Breast epithelium (tissue), 4 donors: Measurements from ENCODE around the gene NSG2. TPM values are rescaled to one million over a fixed set of nuclear protein-coding genes. Genes with fewer than 3 reads are reported as not detected.
"Not testable (repeated sequence)": the region's sequence is repeated elsewhere in the genome, so short reads cannot be mapped to it uniquely, and the experiment has no call there.

Source experiments
- DNase-seq, 2 donors: peaks; one replicate each; pipeline ENCODE4 v3.0.0-alpha.2; 2019; ENCODE audit warnings: low spot score in 2 of 2
- H3K27ac ChIP-seq, 2 donors: fragments of 200-600 bp; sonication (generic) in 1 of 2; one replicate each; pipeline ENCODE4 v1.5.1; 2016 to 2019; ENCODE audit warnings: mild to moderate bottlenecking in 1 of 2
- H3K27me3 ChIP-seq, 2 donors: fragments of 200-600 bp; sonication (generic) in 1 of 2; one replicate each; pipeline versions ENCODE4 v1.5.1 to v1.6.0; 2017 to 2019; ENCODE audit warnings: control low read depth in 1 of 2, mild to moderate bottlenecking in 1 of 2
- H3K36me3 ChIP-seq: fragments of 200-600 bp; one replicate; pipeline ENCODE4 v1.5.1; 2019
- H3K4me1 ChIP-seq, 2 donors: fragments of 200-600 bp; sonication (generic); one replicate each; pipeline ENCODE4 v1.5.1; 2016 to 2019; ENCODE audit warnings: control low read depth in 1 of 2
- H3K4me3 ChIP-seq, 3 donors: fragments of 200-600 bp; sonication (generic); 1 replicate in 2 of 3; 2 replicates in 1 of 3; pipeline ENCODE4 v1.5.1; 2016 to 2019; ENCODE audit warnings: mild to moderate bottlenecking in 3 of 3, moderate library complexity in 2 of 3
- H3K9me3 ChIP-seq, 2 donors: fragments of 200-600 bp; sonication (generic) in 1 of 2; one replicate each; pipeline ENCODE4 v1.5.1; 2016 to 2019; ENCODE audit warnings: control low read depth in 1 of 2
- POLR2A ChIP-seq: fragments of 450-650 bp; IDR thresholded peaks from one replicate; pipeline ENCODE4 v1.6.1; 2016; ENCODE audit warnings: antibody characterized with exemption, mild to moderate bottlenecking, moderate library complexity
- POLR2AphosphoS5 ChIP-seq, 3 donors: sonication (generic); formaldehyde crosslinking; IDR thresholded peaks; one replicate each; pipeline ENCODE4 v1.6.1; 2017; ENCODE audit warnings: antibody characterized with exemption in 3 of 3
- intact Hi-C: fragments of 100-400 bp; cut with DNase I; formaldehyde crosslinking; loops from one replicate; pipeline ENCODE4 v1.15.1; 2023; ENCODE audit warnings: low total_unique reads
- total RNA-seq, 3 donors: library from RNA; depleted of rRNA; stranded (reverse); fragments of >200 nt; gene quantifications; one replicate each; pipeline ENCODE4 v1.1.0, GENCODE V29; 2016
- TF ChIP-seq, protein P1 (sequence below), 3 donors: fragments of 450-650 bp; IDR thresholded peaks; one replicate each; pipeline ENCODE4 v1.5.1; 2016 to 2017; ENCODE audit warnings: antibody characterized with exemption in 3 of 3, mild to moderate bottlenecking in 3 of 3, moderate library complexity in 3 of 3

NSG2 gene
- total RNA-seq, 3 donors from 2014 or later = not detected

DNA sequence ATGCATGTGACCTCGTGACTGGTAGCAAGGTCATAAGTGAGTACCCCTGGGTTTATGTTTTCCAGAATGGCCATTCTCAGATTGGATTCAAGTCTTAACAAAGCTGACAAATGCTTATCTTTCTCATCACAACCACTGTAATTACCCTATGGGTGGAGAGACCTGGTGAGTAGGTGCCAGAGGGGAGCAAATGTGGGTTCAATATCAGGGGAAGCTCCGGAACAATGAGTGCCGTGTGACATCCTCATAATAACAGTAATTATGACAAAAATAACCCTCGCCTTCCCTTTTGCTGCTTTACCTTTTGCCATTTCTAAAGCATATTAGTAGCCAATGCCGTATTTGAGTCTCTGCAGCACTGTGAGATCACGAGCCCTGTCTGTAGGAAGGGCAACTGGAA lies 95.9 kb downstream of the NSG2 start:
- H3K9me3 ChIP-seq = no peaks in the 10 kb centered on the region
- intact Hi-C loops = no loop called here
- H3K27me3 ChIP-seq = no peaks in the 10 kb centered on the region
- no peak overlapping the region for H3K27ac ChIP-seq
- no peaks in the 10 kb centered on the region for H3K36me3 ChIP-seq
- TF ChIP-seq POLR2A (no peak), POLR2AphosphoS5 (IDR thresholded peaks at IDR 0.05) (no peak)
- TF ChIP-seq, protein P1, sequence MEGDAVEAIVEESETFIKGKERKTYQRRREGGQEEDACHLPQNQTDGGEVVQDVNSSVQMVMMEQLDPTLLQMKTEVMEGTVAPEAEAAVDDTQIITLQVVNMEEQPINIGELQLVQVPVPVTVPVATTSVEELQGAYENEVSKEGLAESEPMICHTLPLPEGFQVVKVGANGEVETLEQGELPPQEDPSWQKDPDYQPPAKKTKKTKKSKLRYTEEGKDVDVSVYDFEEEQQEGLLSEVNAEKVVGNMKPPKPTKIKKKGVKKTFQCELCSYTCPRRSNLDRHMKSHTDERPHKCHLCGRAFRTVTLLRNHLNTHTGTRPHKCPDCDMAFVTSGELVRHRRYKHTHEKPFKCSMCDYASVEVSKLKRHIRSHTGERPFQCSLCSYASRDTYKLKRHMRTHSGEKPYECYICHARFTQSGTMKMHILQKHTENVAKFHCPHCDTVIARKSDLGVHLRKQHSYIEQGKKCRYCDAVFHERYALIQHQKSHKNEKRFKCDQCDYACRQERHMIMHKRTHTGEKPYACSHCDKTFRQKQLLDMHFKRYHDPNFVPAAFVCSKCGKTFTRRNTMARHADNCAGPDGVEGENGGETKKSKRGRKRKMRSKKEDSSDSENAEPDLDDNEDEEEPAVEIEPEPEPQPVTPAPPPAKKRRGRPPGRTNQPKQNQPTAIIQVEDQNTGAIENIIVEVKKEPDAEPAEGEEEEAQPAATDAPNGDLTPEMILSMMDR (IDR thresholded peaks at IDR 0.05) = no peak
- no peak overlapping the region for H3K4me3 ChIP-seq
- no peaks in the 10 kb centered on the region for H3K4me1 ChIP-seq
- no peak for DNase-seq

DNA sequence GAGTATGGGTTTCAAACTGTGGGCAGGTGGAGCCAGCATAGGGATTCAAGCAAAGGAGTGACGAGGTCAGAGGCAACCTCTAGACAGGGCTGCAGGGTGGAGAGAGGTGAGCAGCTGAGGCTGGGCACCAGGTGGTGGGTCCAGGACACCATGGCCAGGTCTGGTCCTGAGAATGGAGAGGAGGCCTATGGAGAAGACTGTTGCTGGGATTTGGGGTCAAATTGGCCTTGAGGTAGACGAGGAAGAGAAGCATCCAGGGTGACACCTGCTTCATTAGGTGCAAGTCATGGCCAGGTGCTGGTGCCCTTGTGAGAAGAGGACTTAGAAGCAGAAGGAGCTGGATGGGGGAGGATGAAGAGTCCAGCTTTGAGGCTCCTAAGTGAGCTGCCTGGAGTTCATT lies 99.6 kb downstream of the NSG2 start:
- DNase-seq = no peak
- no peaks in the 10 kb centered on the region for H3K27me3 ChIP-seq
- TF ChIP-seq, protein P1 (IDR thresholded peaks at IDR 0.05) = no peak
- TF ChIP-seq POLR2A (no peak), POLR2AphosphoS5 (IDR thresholded peaks at IDR 0.05) (no peak)
- no peak overlapping the region for H3K27ac ChIP-seq
- no peaks in the 10 kb centered on the region for H3K9me3 ChIP-seq
- intact Hi-C loops = no loop called here
- no peak overlapping the region for H3K4me3 ChIP-seq
- H3K4me1 ChIP-seq = no peaks in the 10 kb centered on the region
- H3K36me3 ChIP-seq = no peaks in the 10 kb centered on the region

DNA sequence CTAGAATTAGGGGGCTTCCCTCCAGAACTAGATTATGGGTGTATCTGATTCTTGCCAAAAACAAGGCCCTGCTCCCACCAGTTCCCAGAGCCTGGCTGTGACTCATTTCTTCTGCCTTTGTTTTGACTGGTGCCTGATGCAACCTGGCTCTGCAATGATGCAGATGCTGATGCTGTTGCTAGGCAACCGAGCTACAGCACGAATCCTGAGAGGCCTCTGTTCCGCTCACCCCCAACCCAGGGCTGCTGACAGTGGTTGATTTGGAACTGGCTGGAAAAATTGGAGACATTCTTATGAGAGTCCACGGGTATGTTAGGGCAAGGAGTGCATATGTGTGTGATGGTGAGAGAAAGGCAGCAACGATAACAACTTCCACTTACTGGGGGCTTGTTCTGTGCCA lies 100.3 kb downstream of the NSG2 start:
- no peaks in the 10 kb centered on the region for H3K9me3 ChIP-seq
- no peak overlapping the region for H3K27ac ChIP-seq
- H3K27me3 ChIP-seq = no peaks in the 10 kb centered on the region
- intact Hi-C loops = no loop called here
- no peaks in the 10 kb centered on the region for H3K36me3 ChIP-seq
- no peaks in the 10 kb centered on the region for H3K4me1 ChIP-seq
- TF ChIP-seq, protein P1 (IDR thresholded peaks at IDR 0.05) = no peak
- TF ChIP-seq POLR2AphosphoS5 (IDR thresholded peaks at IDR 0.05) (no peak), POLR2A (no peak)
- no peak overlapping the region for H3K4me3 ChIP-seq
- no peak for DNase-seq

DNA sequence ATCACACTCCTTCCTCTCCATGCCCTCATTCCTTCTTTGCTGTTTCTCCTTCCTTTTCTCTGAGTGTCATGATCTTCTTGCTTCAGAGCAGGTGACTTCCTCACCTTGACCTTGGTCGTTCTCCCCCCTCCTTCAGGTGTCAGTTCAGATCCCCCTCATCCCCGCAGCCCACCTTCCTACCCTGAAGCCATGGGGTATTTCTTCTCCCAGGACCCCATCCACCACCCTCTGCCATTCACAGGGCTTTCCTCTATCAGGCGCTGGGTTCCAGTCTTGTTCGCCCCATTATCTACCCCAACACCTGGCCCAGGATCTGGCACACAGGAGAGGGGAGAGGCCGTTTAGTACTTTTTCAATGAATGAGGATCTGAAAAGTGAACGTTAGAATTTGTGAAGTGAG lies 101.0 kb downstream of the NSG2 start:
- Histone ChIP-seq H3K4me3 (no peak overlapping the region), H3K4me1 (no peaks in the 10 kb centered on the region), H3K27me3 (no peaks in the 10 kb centered on the region), H3K36me3 (no peaks in the 10 kb centered on the region), H3K27ac (no peak overlapping the region), H3K9me3 (no peaks in the 10 kb centered on the region)
- DNase-seq = no peak
- intact Hi-C loops = no loop called here
- TF ChIP-seq POLR2A (no peak), POLR2AphosphoS5 (IDR thresholded peaks at IDR 0.05) (no peak)
- TF ChIP-seq, protein P1 (IDR thresholded peaks at IDR 0.05) = no peak

DNA sequence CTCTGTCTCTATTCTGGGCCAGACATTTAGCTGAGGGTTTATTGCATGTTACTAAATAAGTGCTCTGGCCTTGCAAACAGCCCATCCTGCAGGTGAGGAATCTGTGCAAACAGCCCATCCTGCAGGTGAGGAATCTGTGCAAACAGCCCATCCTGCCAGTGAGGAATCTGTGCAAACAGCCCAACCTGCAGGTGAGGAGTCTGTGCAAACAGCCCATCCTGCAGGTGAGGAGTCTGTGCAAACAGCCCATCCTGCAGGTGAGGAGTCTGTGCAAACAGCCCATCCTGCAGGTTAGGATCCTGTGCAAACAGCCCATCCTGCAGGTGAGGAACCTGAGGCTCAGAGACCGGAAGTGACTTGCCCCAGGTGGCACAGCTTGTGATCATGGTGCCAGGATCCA lies 101.5 kb downstream of the NSG2 start:
- intact Hi-C loops, H3K36me3 ChIP-seq, H3K27ac ChIP-seq, H3K4me3 ChIP-seq, H3K9me3 ChIP-seq, H3K4me1 ChIP-seq, H3K27me3 ChIP-seq, DNase-seq: not testable (repeated sequence)

DNA sequence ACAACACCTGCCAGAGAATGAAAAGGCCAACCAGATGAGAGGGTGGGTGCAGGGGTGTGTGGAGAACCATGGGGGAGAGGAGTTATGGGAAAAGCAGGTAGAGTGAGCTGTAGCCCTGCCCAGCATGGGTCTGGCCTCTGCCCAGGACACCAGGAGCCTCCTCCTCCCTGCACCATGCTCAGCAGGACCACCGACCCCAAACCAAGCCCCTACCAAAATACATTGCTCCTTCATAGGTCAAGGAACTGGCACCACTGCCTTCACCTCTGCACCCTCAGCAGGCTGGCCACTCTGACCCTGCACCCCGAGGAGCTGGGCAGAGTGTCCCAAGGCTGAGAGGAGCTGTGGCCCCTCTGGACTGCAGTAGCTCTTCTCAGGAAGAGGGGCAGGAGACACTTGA lies 102.0 kb downstream of the NSG2 start:
- Histone ChIP-seq H3K9me3 (no peaks in the 10 kb centered on the region), H3K27ac (no peak overlapping the region), H3K4me1 (no peaks in the 10 kb centered on the region), H3K36me3 (no peaks in the 10 kb centered on the region), H3K27me3 (no peaks in the 10 kb centered on the region), H3K4me3 (no peak overlapping the region)
- intact Hi-C loops = no loop called here
- DNase-seq = no peak
- TF ChIP-seq POLR2A = no peak
- TF ChIP-seq POLR2AphosphoS5 (IDR thresholded peaks at IDR 0.05) = no peak
- TF ChIP-seq, protein P1 (IDR thresholded peaks at IDR 0.05) = no peak
